GM23338 (cell line): ENCODE data around the gene POU3F3. TPM values are rescaled to one million over a fixed set of nuclear protein-coding genes. Genes with fewer than 3 reads are reported as not detected.

Experiments
- ATAC-seq: fragments of 200-7000 bp; cut with Tn5 transposase; 3 replicates; pipeline ENCODE4 v1.9.1; 2020
- DNase-seq: peaks from one replicate; pipeline ENCODE4 v3.0.0-alpha.2; 2015; ENCODE audit warnings: low spot score
- H2AFZ ChIP-seq: fragments of 200-600 bp; sonication (generic); 2 replicates; pipeline ENCODE4 v1.8.0; 2016; ENCODE audit warnings: antibody characterized with exemption, mild to moderate bottlenecking, moderate library complexity
- H3F3A ChIP-seq: fragments of 200-600 bp; sonication (generic); replicated peaks from 2 replicates; pipeline ENCODE4 v1.8.0; 2017; ENCODE audit warnings: antibody characterized with exemption, mixed run types, low read depth
- H3K27ac ChIP-seq: fragments of 200-600 bp; sonication (generic); 2 replicates; pipeline ENCODE4 v1.6.1; 2016; ENCODE audit warnings: low read depth
- H3K27me3 ChIP-seq: fragments of 200-600 bp; sonication (generic); 2 replicates; pipeline ENCODE4 v1.8.0; 2016; ENCODE audit warnings: mild to moderate bottlenecking, mixed run types, moderate library complexity; ENCODE audit not compliant: insufficient read depth
- H3K36me3 ChIP-seq: fragments of 200-600 bp; sonication (generic); 2 replicates; pipeline ENCODE4 v1.8.0; 2016; ENCODE audit warnings: mild to moderate bottlenecking; ENCODE audit not compliant: insufficient read depth
- H3K4me1 ChIP-seq: fragments of 200-600 bp; sonication (generic); 2 replicates; pipeline ENCODE4 v1.8.0; 2016; ENCODE audit warnings: mild to moderate bottlenecking, moderate library complexity; ENCODE audit not compliant: insufficient read depth
- H3K4me2 ChIP-seq: fragments of 200-600 bp; sonication (generic); 2 replicates; pipeline ENCODE4 v1.7.1; 2017; ENCODE audit warnings: mixed run types
- H3K4me3 ChIP-seq: fragments of 200-600 bp; sonication (generic); 2 replicates; pipeline ENCODE4 v1.6.1; 2016; ENCODE audit warnings: mixed run types
- H3K79me2 ChIP-seq: fragments of 200-600 bp; sonication (generic); replicated peaks from 2 replicates; pipeline ENCODE4 v1.8.0; 2017; ENCODE audit warnings: mild to moderate bottlenecking; ENCODE audit not compliant: insufficient read depth
- H3K9me2 ChIP-seq: fragments of 200-600 bp; sonication (generic); 2 replicates; pipeline ENCODE4 v1.8.0; 2017; ENCODE audit not compliant: insufficient read depth
- H4K20me1 ChIP-seq: fragments of 200-600 bp; sonication (generic); replicated peaks from 2 replicates; pipeline ENCODE4 v1.8.0; 2017; ENCODE audit warnings: mild to moderate bottlenecking; ENCODE audit not compliant: insufficient read depth
- H3K27ac Mint-ChIP-seq: 2 replicates; pipeline ENCODE4 v1.8.0; 2020; ENCODE audit warnings: inconsistent platforms, mild to moderate bottlenecking, moderate library complexity, mixed read lengths
- H3K27me3 Mint-ChIP-seq: 3 replicates; pipeline ENCODE4 v1.8.0; 2022; ENCODE audit warnings: low read depth, mild to moderate bottlenecking, moderate library complexity, mixed read lengths, inconsistent platforms; ENCODE audit not compliant: insufficient read depth, poor library complexity
- H3K36me3 Mint-ChIP-seq: 3 replicates; pipeline ENCODE4 v1.8.0; 2021; ENCODE audit warnings: low read depth, mild to moderate bottlenecking, inconsistent platforms, moderate library complexity, mixed read lengths
- H3K4me1 Mint-ChIP-seq: 3 replicates; pipeline ENCODE4 v1.8.0; 2020; ENCODE audit warnings: mild to moderate bottlenecking, inconsistent platforms, mixed read lengths
- H3K4me3 Mint-ChIP-seq: 3 replicates; pipeline ENCODE4 v1.8.0; 2021; ENCODE audit warnings: moderate library complexity, mild to moderate bottlenecking, inconsistent platforms, mixed read lengths
- H3K9me3 Mint-ChIP-seq: 3 replicates; pipeline ENCODE4 v1.8.0; 2020; ENCODE audit warnings: moderate library complexity, mild to moderate bottlenecking, inconsistent platforms, mixed read lengths
- CREB1 ChIP-seq: fragments of 250-450 bp; sonication (Bioruptor Pico); IDR thresholded peaks from 2 replicates; pipeline ENCODE4 v1.5.0; 2020; ENCODE audit warnings: low read depth, mild to moderate bottlenecking, moderate library complexity
- EZH2 ChIP-seq: fragments of 200-600 bp; sonication (generic); IDR thresholded peaks from one replicate; pipeline ENCODE4 v1.8.0; 2017; ENCODE audit warnings: antibody characterized with exemption, mild to moderate bottlenecking, low read depth; ENCODE audit not compliant: unreplicated experiment
- EZH2phosphoT487 ChIP-seq: fragments of 200-600 bp; sonication (generic); IDR thresholded peaks from one replicate; pipeline ENCODE4 v1.8.1; 2018; ENCODE audit warnings: antibody characterized with exemption; ENCODE audit not compliant: unreplicated experiment
- POLR2AphosphoS5 ChIP-seq: IDR thresholded peaks from 2 replicates; pipeline ENCODE4 v1.6.1; 2016; ENCODE audit warnings: antibody characterized with exemption, low read depth
- ZNF114 ChIP-seq: fragments of 250-450 bp; sonication (Bioruptor Pico); IDR thresholded peaks from 2 replicates; pipeline ENCODE4 v1.5.0; 2020; ENCODE audit warnings: mild to moderate bottlenecking, moderate library complexity
- polyA plus RNA-seq: library from polyadenylated mRNA; unstranded; fragments of >200 nt; fragmentation: Nextera tagmentation; extraction: Ambion mirVana; gene quantifications from 2 replicates; pipeline ENCODE4 v1.2.1, GENCODE V29; 2016
- total RNA-seq: library from RNA; depleted of rRNA; stranded (reverse); fragments of >200 nt; shearing (Covaris generic); gene quantifications from 2 replicates; pipeline ENCODE4 v1.2.3, GENCODE V29; 2014
- TF ChIP-seq, protein P1 (sequence below): IDR thresholded peaks from one replicate; pipeline ENCODE4 v1.6.1; 2018; ENCODE audit warnings: antibody characterized with exemption; ENCODE audit not compliant: unreplicated experiment

The POU3F3 gene
- total and polyA plus RNA-seq, 2 experiments from 2014 or later: 0.06 to 0.24 TPM

DNA sequence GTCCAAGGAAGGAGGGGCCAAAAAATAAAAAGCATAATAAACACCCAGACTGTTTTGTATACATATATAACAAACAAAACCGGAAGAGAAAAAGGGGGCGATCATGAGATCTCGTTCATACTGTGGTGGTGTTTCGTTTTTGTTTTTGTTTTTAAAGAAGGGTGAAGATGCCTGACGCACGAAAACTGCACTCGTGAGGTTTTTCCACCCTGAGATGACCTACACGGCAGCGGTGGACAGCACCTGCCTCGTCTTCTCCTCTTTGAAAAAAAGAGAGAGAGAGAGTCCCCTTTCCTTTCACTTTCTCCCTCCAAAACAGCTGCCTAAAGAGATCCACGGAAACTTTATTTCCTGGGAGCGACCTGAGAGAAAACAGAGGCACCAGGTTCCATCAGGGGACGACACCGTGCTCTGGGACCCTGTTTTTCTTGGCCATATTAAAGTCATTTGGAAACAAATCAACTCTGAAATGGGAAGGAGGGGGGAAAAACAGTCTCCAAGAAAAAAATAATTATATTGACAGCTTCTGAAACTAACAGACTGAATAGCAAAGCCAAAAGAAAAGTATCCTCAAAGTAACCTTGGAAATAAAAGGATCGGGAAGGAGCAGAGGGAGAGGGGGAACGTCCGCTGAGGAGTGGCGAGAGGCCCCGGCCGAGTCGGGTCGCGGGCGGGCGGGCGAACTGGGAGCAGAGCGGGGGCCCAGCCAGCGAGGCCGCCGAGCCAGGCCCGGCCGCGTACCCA lies 3.5 kb downstream of the POU3F3 start:
- no peaks in the 10 kb centered on the region; the same call in 2 of the 3 replicates for H3K36me3 Mint-ChIP-seq
- peaks cover 45% of the 10 kb centered on the region for H3K4me1 ChIP-seq
- peak overlapping the region; percentile 71 for H3K4me2 ChIP-seq
- peaks cover 83% of the 10 kb centered on the region for H3K27me3 ChIP-seq
- peak overlapping the region; percentile 53 for H3K4me3 Mint-ChIP-seq
- peaks cover 15% of the 10 kb centered on the region for H4K20me1 ChIP-seq
- peak overlapping the region; percentile 46 for H3K4me3 ChIP-seq
- DNase-seq (peak; percentile 67), ATAC-seq (no peak)
- peaks cover 80% of the 10 kb centered on the region for H3K27me3 Mint-ChIP-seq
- peaks cover 29% of the 10 kb centered on the region for H3F3A ChIP-seq
- H3K27ac Mint-ChIP-seq: no peak overlapping the region
- no peaks in the 10 kb centered on the region for H3K36me3 ChIP-seq
- H3K9me2 ChIP-seq: no peaks in the 10 kb centered on the region
- peaks cover 7% of the 10 kb centered on the region for H3K9me3 Mint-ChIP-seq
- TF ChIP-seq EZH2phosphoT487: peak; percentile 90
- TF ChIP-seq CREB1 (CRISPR knock-in tag): no peak
- TF ChIP-seq EZH2: peak; percentile 100
- H3K79me2 ChIP-seq: no peaks in the 10 kb centered on the region
- H3K4me1 Mint-ChIP-seq: peaks cover 41% of the 10 kb centered on the region
- no peak overlapping the region for H3K27ac ChIP-seq
- H2AFZ ChIP-seq: no peak overlapping the region

DNA sequence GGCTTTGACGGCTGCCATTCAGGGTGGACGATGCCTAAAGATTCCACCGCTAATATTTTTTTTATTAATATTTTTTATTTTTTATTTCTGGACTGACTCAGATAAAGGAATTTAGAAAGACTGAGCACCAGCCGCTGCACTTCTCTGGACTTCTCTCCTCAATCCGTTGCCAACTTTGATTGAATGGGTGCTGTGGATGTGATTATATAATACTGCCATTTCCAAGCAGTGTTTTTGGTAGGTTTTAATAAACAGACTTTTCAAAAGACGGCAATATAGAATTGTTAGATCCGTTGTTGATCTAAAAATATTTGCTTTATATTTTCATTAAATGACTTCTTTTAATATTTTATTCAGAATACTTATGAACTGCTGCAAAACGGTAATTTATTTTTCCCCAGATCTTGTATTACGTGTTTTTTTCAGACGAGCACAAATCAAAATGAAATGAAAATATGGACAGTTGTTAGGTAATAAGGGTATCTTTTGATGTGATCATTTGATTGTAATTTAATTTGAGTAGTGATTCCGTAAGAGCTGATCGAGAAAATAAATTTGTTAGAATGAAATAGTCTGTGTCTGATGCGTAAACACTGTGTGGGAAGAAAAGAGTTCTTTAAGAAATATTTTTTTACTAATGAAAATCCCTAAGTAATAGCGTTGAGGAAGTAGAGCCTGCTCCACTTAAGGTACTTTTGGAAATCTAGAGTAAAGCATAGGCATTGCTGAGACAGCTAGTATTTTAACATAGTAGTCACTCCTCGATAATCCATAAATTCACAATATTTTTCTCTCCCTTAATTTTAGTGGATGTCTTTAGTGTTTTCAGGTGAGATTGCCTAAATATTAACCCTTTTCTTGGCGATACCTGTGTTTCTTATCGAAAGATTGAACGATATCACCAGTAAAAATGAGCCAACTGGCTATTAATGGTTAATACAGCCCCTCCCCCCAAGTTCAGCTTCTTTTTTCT lies 4.4 kb downstream of the POU3F3 start:
- TF ChIP-seq POLR2AphosphoS5: no peak
- peak; percentile 78 for TF ChIP-seq EZH2
- Mint-ChIP-seq H3K27ac (no peak overlapping the region), H3K4me1 (peaks cover 44% of the 10 kb centered on the region), H3K27me3 (peaks cover 79% of the 10 kb centered on the region), H3K4me3 (peak overlapping the region; percentile 21; the same call in 1 of the 3 replicates), H3K36me3 (no peaks in the 10 kb centered on the region; the same call in 2 of the 3 replicates), H3K9me3 (peaks cover 7% of the 10 kb centered on the region)
- Histone ChIP-seq H4K20me1 (peaks cover 15% of the 10 kb centered on the region), H2AFZ (no peak overlapping the region), H3K4me1 (peaks cover 50% of the 10 kb centered on the region), H3K4me2 (no peak overlapping the region; the same call in 1 of the 2 replicates), H3K27me3 (peaks cover 84% of the 10 kb centered on the region), H3K36me3 (no peaks in the 10 kb centered on the region), H3K9me2 (no peaks in the 10 kb centered on the region), H3F3A (peaks cover 28% of the 10 kb centered on the region), H3K4me3 (no peak overlapping the region), H3K79me2 (no peaks in the 10 kb centered on the region), H3K27ac (no peak overlapping the region)
- ATAC-seq: no peak
- no peak for DNase-seq

DNA sequence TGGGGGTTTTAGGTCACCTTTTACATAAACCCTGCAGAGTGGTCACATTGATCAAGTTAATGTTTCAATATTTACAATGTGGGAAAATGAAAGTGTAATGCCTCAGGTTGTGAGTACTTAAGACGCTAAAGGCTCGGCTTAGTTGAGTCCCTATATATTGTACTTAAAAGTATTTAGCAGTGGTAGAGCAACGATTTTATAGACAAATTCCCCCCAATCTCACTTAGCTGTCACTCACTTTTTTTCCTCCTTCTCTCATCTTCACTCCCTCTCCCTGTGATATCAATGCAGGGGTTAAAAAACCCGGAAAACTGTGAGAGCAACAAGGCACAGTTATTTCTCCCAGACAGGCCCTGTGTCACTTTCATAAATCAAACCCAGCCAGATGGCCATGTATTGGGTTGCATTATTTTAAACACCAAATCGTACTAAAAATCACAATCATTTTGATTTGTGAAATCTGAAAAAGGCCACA lies 5.4 kb downstream of the POU3F3 start:
- Mint-ChIP-seq H3K36me3 (no peaks in the 10 kb centered on the region; the same call in 2 of the 3 replicates), H3K4me1 (peaks cover 47% of the 10 kb centered on the region), H3K4me3 (no peak overlapping the region; the same call in 2 of the 3 replicates), H3K27me3 (peaks cover 82% of the 10 kb centered on the region), H3K9me3 (peaks cover 10% of the 10 kb centered on the region), H3K27ac (no peak overlapping the region)
- ATAC-seq (no peak), DNase-seq (peak; percentile 21)
- Histone ChIP-seq H3K27me3 (peaks cover 92% of the 10 kb centered on the region), H4K20me1 (peaks cover 15% of the 10 kb centered on the region), H3K36me3 (no peaks in the 10 kb centered on the region), H3K4me1 (peaks cover 54% of the 10 kb centered on the region), H3F3A (peaks cover 24% of the 10 kb centered on the region), H3K9me2 (no peaks in the 10 kb centered on the region), H3K4me2 (no peak overlapping the region), H2AFZ (no peak overlapping the region), H3K27ac (no peak overlapping the region), H3K79me2 (no peaks in the 10 kb centered on the region), H3K4me3 (no peak overlapping the region)
- no peak for TF ChIP-seq ZNF114 (CRISPR knock-in tag)
- TF ChIP-seq, protein P1, sequence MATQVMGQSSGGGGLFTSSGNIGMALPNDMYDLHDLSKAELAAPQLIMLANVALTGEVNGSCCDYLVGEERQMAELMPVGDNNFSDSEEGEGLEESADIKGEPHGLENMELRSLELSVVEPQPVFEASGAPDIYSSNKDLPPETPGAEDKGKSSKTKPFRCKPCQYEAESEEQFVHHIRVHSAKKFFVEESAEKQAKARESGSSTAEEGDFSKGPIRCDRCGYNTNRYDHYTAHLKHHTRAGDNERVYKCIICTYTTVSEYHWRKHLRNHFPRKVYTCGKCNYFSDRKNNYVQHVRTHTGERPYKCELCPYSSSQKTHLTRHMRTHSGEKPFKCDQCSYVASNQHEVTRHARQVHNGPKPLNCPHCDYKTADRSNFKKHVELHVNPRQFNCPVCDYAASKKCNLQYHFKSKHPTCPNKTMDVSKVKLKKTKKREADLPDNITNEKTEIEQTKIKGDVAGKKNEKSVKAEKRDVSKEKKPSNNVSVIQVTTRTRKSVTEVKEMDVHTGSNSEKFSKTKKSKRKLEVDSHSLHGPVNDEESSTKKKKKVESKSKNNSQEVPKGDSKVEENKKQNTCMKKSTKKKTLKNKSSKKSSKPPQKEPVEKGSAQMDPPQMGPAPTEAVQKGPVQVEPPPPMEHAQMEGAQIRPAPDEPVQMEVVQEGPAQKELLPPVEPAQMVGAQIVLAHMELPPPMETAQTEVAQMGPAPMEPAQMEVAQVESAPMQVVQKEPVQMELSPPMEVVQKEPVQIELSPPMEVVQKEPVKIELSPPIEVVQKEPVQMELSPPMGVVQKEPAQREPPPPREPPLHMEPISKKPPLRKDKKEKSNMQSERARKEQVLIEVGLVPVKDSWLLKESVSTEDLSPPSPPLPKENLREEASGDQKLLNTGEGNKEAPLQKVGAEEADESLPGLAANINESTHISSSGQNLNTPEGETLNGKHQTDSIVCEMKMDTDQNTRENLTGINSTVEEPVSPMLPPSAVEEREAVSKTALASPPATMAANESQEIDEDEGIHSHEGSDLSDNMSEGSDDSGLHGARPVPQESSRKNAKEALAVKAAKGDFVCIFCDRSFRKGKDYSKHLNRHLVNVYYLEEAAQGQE: no peak
- peak; percentile 57 for TF ChIP-seq EZH2
